ENCODE results near the gene CD83. TPM values are rescaled to one million over a fixed set of nuclear protein-coding genes. Genes with fewer than 3 reads are reported as not detected.

CD83 gene
- total RNA-seq, 1 donor, result 0.86 TPM

- TF ChIP-seq CTCF (IDR thresholded peaks at IDR 0.05; ENCODE audit: insufficient read depth, low read depth, low read length), result no peak
- no peak for DNase-seq (ENCODE audit: low read depth)
These were observed 8.8 kb upstream of the CD83 start for GRCh38 chr6:14108571-14109410.

GRCh38 chr6:14109411-14109826, 8.2 kb upstream of the CD83 start:
- DNase-seq (ENCODE audit: low read depth), result no peak

More at GRCh38 chr6:14108571-14109410, 8.8 kb upstream of the CD83 start:
- H3K4me3 ChIP-seq (ENCODE audit: low read depth, low read length), result no peak overlapping the region

GRCh38 chr6:14110001-14110818, 7.4 kb upstream of the CD83 start:
- DNase-seq (ENCODE audit: low read depth), result no peak
- H3K4me3 ChIP-seq (ENCODE audit: low read depth, low read length), result no peak overlapping the region
- TF ChIP-seq CTCF (IDR thresholded peaks at IDR 0.05; ENCODE audit: insufficient read depth, low read depth, low read length), result no peak

More at GRCh38 chr6:14109411-14109826, 8.2 kb upstream of the CD83 start:
- TF ChIP-seq CTCF (IDR thresholded peaks at IDR 0.05; ENCODE audit: insufficient read depth, low read depth, low read length), result no peak
- no peak overlapping the region for H3K4me3 ChIP-seq (ENCODE audit: low read depth, low read length)

GRCh38 chr6:14113976-14114375, 3.6 kb upstream of the CD83 start:
- no peak for DNase-seq (ENCODE audit: low read depth)
- no peak for TF ChIP-seq CTCF (IDR thresholded peaks at IDR 0.05; ENCODE audit: insufficient read depth, low read depth, low read length)
- H3K4me3 ChIP-seq (ENCODE audit: low read depth, low read length), result no peak overlapping the region

- DNase-seq (ENCODE audit: low read depth), result no peak
- TF ChIP-seq CTCF (IDR thresholded peaks at IDR 0.05; ENCODE audit: insufficient read depth, low read depth, low read length), result no peak
- peak overlapping the region; percentile 64 for H3K4me3 ChIP-seq (ENCODE audit: low read depth, low read length)
These were observed 493 bp downstream of the CD83 start for GRCh38 chr6:14118091-14118439.

- no peak for TF ChIP-seq CTCF (IDR thresholded peaks at IDR 0.05; ENCODE audit: insufficient read depth, low read depth, low read length)
- DNase-seq (ENCODE audit: low read depth), result no peak
- H3K4me3 ChIP-seq (ENCODE audit: low read depth, low read length), result no peak overlapping the region
These were observed 874 bp downstream of the CD83 start for GRCh38 chr6:14118446-14118845.

Measured in fibroblast of villous mesenchyme (primary cell).